GM21717 (cell line): ENCODE data around the gene ARSG.
"Not testable (repeated sequence)": the region's sequence is repeated elsewhere in the genome, so short reads cannot be mapped to it uniquely, and the experiment has no call there.

Experiments
- ATAC-seq: cut with Tn5 transposase; IDR thresholded peaks from one replicate; pipeline ENCODE4 v1.9.1; 2021; ENCODE audit warnings: mild to moderate bottlenecking, moderate library complexity; ENCODE audit not compliant: unreplicated experiment

ARSG gene

DNA sequence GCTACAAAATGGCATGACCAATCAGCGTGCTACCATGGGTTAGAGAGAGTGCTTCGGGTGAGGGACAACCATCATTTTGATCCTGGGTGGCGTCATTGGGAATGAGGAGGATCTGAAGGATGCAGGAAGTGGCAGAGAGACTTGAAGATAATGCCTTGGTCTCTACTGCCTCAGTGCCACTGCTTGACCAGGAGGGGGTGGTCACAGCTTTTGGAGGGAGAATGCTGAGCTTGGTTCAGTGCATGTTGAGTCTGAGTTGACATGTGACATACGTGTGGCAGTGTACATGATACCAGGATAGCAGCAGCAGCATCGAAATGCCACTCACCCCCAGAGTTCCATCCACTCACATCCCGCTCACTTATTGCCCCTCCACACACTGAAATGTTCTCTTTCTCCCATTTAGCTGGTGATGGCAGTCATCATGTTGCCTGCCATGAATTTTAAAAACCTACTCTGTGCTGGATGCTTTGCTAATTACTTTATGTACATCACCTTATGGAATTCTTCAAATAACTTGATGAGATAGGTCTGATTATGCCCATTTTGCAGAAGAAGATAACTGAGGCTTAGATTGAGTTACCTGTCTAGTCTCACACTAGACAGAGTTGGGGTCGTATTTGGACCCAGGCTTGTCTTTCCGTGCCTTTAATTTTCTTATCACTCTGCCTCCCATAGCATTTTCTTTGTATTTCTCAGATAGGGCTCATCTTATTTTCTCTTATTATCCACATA is 36.7 kb downstream of the ARSG start:
- ATAC-seq: no peak

DNA sequence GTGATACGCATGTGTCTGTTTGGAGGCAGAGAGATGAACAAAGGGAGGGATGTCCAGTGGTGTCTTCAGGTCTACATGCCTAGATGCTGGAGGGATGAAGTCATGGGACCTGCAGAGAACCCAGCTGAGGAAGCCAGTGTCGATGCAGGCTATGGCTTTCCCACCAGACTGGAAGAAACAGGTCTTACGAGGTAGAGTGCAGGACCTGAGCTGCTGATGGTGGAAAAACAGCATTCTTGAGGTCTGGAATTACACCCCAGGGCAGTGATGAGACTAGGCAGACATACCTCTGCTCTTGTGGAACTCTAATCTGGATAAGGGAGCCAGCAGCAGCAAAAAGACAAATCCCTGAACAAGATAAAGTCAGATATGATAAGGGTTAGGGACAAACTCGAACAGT is 37.4 kb downstream of the ARSG start:
- no peak for ATAC-seq

DNA sequence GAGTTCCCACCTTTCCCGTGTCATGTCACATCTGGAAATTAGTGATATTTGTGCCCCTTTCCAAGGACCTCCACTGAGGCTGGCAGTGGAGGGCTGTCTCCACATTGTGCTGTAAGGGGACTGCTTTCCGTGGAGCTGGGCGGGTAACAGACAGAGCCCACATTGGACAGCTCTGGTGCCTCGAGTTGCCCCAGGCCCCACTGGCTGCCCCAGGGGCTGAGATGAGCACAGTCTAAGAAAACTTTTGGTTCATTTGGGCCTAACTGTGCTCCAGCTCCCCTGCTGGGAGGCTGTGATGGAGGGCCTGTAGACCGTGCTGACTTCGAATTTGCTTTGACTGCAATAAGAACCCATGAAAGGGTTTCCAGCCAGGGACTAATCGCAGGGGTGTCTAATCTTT is 38.0 kb downstream of the ARSG start:
- ATAC-seq: no peak

DNA sequence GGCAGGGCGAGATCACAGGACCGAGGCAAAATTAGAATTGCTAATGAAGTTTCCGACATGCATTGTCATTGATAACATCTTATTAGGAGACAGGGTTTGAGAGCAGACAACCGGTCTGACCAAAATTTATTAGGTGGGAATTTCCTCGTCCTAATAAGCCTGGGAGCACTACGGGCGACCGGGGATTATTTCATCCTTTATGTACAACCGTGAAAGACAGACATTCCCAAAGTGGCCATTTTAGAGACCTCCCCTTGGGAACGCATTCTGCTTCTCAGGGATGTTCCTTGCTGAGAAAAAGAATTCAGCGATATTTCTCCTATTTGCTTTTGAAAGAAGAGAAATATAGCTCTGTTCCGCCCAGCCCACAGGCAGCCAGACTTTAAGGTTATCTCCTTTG is 40.6 kb downstream of the ARSG start:
- not testable (repeated sequence) for ATAC-seq

DNA sequence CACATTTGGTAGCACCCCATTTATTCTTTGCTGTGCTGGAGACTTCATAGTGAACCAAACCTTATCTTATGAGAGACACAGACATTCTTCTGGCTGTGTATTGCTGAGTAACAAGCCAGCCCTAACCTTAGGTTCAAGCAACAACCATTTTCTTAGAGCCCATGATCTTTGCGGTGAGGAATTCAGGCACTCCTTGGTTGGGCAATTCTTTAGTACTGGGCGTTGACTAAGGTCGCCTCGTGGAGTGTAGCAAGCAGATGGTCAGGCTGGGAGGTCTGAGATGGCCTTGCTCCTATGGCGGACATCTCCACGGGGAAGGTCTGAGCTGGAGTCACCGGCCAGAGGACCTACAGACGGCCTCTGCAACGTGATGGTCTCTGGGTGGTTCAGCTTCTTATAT is 43.1 kb downstream of the ARSG start:
- no peak for ATAC-seq

DNA sequence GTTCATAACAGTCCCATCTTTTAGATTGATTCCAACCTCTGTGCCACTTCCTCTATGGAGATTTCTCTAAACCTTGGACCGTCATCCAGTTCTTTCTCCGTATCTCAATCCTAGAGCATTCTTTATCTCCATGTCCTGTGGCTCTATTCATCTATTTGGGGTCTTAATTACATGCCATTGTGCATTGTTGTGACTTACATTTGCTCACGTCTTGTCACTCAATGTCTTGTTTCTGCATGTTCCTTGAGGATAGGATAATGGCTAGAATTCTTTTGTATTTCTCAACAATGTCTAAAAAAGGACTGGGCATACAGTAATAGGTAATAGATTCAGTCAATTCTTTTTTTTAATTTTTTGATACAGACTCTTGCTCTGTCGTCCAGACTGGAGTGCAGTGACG is 50.2 kb downstream of the ARSG start:
- no peak for ATAC-seq

DNA sequence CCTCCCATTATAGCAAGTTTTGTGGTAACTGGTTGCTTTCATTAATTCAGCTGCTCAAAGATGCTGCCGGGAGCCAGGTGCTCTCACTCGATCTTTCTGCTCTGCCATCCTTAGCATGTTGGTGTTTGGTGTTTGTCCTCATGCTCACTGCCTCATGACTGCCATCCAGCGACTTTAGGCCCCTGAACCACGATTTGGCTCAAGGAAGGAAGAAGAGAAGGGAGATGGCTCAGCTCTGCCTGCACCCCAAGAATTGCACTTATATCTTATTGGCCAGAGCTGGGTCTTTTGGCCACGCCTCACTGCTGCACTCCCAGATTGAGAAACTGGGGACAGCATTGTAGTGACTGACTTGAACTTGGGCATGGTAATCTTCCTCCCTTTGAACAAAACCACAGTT is 52.7 kb downstream of the ARSG start:
- ATAC-seq: no peak

DNA sequence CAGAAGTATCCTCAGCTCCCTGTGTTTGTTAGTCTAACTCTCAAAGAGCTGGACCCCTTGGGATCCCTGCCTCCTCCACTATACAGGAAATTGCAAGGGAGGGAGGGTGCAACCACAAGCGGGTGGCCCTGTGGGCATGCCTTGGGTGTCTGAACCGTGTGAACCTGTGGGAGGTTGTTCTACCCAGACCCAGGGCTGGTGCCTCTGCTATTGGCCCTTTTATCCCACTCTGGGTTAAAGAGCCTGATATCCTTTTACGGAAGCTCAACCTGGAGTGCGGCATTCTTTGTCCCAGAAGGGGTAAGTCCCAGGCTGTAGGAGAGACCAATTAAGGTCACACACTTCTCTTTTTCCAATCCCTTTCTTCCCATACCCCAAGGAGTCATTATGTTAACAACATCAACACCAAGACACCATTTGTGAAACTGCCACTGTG is 53.4 kb downstream of the ARSG start:
- no peak for ATAC-seq

DNA sequence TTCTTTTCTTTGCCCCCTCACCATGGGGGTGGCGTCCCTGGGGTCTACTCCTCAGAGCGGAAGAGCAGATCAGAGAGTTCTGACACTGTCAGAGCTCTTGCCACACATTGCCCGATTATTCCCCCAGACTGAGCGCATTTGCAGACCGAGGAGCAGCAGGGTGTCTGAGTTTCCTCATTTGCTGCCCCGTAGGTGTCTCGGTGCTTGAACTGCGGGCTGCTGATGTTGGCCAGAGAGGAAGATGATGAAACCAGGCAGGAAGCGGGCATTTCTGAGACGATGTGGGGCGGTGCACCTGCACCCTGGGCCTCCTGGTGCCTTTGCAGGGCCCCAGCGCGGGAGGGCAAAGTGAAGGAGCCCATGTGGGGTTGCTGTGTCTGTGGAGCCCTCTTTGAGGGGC is 55.2 kb downstream of the ARSG start:
- ATAC-seq: peak; percentile 83

DNA sequence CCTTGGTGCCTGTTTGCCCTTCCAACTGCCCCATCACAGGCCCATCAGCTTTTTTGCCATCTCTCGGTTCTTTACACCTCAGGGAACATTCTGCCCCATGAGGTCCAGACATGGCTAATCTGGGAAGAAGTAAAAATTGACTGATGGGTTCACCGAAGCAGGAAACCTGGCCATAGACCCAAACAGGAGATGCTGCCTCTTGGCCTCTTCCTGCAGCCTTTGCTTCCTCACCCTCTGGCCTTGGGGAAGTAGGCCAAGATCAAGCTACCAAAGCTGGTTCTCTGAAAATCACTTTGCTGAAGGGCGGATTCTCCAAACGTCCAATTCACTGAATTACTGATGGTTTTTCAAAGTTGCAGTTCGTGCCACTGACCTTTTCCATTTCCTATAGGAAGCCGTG is 56.1 kb downstream of the ARSG start:
- no peak for ATAC-seq

DNA sequence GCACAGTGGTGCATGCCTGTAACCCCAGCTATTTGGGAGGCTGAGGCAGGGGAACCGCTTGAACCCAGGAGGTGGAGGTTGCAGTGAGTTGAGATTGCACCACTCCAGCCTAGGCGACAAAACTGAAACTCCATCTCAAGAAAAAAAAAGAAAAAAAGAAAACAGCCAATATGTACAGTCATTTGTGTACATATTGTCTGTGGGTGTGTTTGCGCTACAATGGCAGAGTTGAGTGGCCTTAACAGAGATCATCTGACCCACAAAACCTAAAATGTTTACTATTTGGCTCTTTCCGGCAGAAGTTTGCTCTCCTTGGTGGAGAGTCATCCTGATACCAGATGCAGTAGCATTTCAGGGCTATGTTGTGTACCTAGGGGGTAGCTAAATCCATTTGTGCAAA is 57.9 kb downstream of the ARSG start:
- no peak for ATAC-seq

DNA sequence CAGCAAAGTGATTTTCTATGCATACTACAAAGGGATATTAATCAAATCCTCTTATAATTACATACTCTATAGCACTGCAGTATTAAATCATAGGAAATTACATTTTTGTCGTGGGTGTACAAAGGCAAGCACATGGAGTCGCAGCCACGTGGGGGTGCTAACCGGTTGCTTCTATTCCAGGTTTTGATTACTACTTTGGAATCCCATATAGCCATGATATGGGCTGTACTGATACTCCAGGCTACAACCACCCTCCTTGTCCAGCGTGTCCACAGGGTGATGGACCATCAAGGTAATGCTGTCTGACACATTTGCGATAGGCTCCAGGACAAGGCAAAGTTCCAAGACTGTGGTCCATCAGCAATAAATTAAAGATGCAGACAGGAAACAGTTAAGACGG is 60.1 kb downstream of the ARSG start:
- no peak for ATAC-seq

DNA sequence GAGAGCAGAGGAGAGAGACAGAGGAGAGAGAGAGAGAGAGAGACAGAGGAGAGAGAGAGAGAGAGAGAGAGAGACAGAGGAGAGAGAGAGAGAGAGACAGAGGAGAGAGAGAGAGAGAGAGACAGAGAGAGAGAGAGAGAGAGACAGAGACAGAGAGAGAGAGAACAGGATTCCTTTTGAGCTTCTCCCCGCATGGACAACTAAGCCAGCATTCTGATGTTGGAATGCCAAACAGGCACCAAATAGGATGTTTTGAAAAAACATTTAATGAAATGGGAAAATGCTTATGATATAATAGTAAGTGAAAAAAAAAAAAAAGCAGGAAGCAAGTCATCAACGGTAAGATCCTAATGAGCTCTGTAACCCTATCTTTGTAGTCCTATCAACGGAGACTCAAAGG is 60.7 kb downstream of the ARSG start:
- ATAC-seq: no peak

DNA sequence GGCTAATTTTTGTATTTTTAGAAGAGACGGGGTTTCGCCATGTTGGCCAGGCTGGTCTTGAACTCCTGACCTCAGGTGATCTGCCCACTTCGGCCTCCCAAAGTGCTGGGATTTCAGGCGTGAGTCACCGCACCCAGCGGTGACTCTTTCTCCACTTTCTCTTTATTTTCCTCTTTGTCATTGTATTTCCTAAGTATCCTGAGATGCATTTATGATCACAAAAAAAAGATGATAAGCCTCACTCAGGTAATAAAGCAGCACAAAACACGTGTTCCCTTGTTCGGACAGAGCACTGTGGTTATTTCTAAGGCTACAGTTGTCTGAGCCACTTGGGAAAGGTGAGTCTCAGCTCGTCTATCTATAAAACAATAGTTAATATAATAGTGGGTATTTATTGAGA is 61.4 kb downstream of the ARSG start:
- not testable (repeated sequence) for ATAC-seq

DNA sequence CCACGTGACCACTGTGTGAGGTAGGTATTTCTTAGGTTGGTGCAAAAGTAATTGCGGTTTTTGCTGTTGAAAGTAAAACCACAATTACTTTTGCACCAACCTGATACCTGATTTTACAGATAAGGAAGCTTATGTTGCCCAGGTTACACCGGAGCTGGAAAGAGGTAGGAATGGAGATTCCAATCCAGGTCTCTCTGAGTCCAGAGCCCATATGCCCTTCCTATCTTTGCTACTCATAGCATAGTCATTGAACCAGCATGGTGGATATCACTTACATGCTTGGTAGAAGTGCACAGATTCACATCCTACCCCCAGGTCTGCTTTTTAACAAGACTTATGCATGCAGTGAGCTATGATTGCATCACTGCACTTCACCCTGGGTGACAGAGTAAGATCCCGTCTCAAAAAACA is 61.8 kb downstream of the ARSG start:
- no peak for ATAC-seq

DNA sequence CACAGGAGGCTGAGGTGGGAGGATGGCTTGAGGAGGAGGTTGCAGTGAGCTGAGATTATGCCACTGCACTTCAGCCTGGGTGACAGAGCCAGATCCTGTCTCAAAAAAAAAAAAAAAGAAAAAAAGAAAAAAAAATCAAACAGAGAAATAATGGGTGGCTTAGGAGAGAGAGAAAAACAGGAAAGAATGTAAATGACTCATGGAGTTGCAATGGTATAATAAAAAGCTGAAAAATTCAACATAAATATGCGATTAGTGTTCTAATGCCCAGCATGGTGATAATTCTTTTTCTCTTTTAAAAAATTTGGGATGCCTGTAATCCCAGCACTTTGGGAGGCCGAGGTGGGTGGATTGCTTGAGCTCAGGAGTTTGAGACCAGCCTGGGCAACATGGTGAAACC is 63.0 kb downstream of the ARSG start:
- not testable (repeated sequence) for ATAC-seq

DNA sequence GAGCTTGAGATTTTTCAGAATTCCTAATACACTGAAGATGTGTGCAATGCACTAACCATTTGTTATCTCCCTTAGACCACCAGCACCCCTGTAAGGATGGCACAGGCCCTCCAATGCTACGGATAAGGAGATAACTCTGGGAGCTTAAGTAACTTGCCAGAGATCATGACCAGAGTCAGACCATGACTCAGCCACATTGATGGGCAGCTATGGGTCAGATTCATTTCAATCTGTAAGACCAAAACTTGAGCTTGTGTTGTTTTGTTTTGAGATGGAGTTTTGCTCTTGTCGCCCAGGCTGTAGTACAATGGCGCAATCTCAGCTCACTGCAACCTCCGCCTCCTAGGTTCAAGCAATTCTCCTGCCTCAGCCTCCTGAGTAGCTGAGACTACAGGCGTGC is 63.8 kb downstream of the ARSG start:
- ATAC-seq: not testable (repeated sequence)

DNA sequence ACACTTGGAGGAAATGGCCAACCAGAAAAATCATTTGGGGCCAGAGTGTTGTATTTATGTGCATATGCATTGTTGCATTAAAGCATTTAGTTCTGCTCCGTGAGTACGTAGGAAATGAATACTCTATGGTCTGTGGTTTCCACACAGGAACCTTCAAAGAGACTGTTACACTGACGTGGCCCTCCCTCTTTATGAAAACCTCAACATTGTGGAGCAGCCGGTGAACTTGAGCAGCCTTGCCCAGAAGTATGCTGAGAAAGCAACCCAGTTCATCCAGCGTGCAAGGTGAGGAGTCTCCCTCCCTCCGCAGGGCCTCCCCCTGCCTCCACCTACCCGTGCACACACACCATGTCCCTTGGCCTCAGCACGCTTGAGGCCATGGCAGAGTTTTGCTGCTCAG is 65.2 kb downstream of the ARSG start:
- peak; percentile 55 for ATAC-seq

DNA sequence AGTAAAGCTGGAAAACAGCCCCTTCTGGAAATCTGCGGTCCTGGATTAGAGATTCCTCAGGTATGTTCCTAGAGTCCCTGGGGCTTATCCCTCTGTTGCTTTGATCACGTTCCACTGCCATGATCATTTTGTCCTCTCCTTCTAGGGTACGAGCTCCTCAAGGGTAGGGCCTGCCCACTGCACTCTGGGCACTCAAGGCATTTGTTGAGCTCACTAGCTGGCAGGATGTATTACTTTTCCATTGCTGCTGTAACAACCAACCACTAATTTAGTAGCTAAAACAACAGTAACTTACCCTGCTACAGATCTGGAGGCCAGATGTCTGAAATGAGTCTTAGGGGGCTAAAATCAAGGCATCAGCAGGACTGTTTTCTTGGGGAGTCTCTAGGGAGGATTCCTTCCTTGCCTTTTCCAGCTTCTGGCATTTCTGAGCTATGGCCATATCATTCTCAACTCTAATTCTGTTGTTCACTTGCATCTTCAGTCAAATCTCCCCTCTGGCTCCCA is 65.7 kb downstream of the ARSG start:
- no peak for ATAC-seq

DNA sequence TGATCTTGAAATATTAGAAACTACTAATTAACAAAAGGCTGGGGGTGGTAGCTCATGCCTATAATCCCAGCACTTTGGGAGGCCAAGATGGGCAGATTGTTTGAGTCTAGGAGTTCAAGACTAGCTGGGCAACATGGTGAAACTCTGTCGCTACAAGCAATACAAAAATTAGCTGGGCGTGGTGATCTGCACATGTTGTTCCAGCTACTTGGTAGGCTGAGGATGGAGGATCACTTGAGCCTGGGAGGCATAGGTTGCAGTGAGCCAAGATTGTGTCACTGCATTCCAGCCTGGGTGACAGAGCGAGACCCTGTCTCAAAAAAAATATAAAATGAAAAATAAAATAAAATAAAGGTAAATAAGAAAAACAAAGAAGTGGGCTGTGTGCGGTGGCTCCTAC is 66.6 kb downstream of the ARSG start:
- no peak for ATAC-seq

DNA sequence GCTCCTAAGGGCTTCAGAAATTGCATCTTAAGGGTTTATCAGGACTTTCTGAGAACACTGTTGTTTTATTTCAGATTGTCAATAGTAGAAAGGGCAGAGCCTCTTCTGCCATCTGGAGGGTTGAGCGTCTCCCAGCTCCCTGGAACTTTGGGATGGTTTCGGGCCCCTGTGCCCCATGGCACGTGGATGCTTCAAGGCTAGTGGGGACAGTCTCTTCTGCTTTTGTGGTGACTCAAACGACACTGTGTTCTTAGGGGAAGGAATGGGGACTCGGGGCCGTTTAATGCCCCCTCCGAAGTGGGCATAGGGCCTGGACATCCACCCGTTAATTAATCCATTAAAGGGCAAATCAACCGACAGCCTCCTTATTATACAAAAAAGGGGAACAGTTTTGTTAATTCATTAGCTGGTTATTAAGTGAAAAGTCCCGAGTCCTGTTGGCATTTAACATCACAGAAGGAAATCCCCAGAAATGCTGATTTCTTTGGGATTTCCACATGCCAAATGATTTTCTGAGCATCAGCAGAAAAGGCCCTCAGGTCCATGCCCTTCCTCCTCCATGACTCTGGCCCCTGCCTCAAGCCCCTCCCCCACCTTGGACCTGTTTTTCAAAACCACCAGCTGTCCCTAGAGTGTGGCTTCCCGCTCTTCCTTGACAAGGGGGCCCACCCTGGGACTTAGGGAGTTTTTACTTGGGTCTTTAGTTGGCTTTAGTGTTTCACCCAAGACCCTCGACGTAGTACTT is 68.7 kb downstream of the ARSG start:
- ATAC-seq: no peak

DNA sequence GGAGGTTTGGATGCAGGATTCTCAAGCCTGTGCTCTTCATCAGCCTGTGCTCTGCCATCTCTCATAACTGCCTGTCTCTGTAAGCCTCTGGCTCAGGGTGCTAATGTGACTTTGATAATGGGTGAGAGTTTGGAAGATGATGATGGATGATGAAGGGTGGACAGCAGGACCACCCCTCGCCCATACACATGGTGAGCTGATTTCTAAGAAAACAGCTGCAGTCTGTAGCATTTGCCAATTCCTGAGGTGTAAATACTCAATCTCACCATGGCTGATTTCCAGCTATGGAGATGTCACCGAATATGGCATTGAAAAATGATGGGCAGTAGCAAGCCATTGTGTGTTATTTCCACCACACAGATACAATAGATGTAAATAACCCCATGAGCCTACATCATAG is 74.2 kb downstream of the ARSG start:
- ATAC-seq: no peak
